ENCODE results near the gene ZCRB1.

ZCRB1 gene

DNA sequence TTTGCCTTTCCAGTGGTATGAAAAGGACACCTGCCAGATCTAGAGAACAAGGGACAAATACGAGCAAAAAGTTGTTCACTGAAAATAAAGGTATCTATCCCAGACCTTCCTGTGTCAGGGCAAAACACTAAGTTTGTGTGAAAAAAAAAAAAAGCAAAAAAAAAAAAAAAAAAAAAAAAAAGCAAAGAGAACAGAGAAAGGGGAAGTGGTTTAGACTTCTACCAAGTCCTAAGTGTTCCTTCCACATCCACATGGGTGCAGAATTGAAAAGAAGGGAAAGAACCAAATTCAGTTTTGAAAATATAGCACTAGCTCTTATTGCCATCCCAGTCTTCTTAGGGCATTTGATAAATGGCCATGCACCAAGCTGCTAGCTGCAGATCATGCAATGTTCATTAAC, 41.7 kb downstream of the ZCRB1 start:
- Histone ChIP-seq H3K4me3 (replicated peaks; ENCODE audit: insufficient read depth, low read length) (no peak overlapping the region), H3K27ac (replicated peaks) (no peak overlapping the region), H3K27me3 (ENCODE audit: insufficient read depth, poor library complexity, severe bottlenecking) (no peaks in the 10 kb centered on the region)
- no peak for TF ChIP-seq GABPA (IDR thresholded peaks at IDR 0.05; ENCODE audit: low read depth)
- TF ChIP-seq POLR2AphosphoS5 (IDR thresholded peaks at IDR 0.05; ENCODE audit: low read depth) = no peak
- TF ChIP-seq SPI1 (IDR thresholded peaks at IDR 0.05; ENCODE audit: borderline replicate concordance, low read depth) = peak; percentile 95
- TF ChIP-seq, protein P1, sequence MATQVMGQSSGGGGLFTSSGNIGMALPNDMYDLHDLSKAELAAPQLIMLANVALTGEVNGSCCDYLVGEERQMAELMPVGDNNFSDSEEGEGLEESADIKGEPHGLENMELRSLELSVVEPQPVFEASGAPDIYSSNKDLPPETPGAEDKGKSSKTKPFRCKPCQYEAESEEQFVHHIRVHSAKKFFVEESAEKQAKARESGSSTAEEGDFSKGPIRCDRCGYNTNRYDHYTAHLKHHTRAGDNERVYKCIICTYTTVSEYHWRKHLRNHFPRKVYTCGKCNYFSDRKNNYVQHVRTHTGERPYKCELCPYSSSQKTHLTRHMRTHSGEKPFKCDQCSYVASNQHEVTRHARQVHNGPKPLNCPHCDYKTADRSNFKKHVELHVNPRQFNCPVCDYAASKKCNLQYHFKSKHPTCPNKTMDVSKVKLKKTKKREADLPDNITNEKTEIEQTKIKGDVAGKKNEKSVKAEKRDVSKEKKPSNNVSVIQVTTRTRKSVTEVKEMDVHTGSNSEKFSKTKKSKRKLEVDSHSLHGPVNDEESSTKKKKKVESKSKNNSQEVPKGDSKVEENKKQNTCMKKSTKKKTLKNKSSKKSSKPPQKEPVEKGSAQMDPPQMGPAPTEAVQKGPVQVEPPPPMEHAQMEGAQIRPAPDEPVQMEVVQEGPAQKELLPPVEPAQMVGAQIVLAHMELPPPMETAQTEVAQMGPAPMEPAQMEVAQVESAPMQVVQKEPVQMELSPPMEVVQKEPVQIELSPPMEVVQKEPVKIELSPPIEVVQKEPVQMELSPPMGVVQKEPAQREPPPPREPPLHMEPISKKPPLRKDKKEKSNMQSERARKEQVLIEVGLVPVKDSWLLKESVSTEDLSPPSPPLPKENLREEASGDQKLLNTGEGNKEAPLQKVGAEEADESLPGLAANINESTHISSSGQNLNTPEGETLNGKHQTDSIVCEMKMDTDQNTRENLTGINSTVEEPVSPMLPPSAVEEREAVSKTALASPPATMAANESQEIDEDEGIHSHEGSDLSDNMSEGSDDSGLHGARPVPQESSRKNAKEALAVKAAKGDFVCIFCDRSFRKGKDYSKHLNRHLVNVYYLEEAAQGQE (IDR thresholded peaks at IDR 0.05; ENCODE audit: insufficient replicate concordance, low read depth) = no peak
- TF ChIP-seq, protein P2, sequence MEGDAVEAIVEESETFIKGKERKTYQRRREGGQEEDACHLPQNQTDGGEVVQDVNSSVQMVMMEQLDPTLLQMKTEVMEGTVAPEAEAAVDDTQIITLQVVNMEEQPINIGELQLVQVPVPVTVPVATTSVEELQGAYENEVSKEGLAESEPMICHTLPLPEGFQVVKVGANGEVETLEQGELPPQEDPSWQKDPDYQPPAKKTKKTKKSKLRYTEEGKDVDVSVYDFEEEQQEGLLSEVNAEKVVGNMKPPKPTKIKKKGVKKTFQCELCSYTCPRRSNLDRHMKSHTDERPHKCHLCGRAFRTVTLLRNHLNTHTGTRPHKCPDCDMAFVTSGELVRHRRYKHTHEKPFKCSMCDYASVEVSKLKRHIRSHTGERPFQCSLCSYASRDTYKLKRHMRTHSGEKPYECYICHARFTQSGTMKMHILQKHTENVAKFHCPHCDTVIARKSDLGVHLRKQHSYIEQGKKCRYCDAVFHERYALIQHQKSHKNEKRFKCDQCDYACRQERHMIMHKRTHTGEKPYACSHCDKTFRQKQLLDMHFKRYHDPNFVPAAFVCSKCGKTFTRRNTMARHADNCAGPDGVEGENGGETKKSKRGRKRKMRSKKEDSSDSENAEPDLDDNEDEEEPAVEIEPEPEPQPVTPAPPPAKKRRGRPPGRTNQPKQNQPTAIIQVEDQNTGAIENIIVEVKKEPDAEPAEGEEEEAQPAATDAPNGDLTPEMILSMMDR (IDR thresholded peaks at IDR 0.05; ENCODE audit: insufficient read depth, low read length) = no peak
- peak in 1 of 2 experiments; percentile 17 for DNase-seq (ENCODE audit: low read depth in 1 of 2, low spot score in 1 of 2)

DNA sequence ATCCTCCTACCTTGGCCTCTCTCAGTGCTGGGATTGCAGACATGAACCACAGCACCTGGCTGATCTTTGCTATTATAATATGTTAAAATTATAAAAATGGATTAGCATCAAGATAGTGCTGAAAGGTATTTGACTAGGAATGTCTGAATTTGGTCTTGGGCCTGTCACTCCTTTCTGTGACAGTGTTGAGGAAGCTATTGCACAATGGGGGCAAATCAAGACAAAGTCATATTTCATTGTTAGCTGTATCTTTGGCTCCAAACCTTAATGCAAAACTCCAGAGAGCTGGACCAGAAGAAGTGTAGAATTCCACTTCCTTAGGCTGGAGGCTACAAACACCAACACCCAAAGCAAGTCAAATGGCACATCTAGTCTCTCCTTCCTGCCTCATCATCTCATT, 42.2 kb downstream of the ZCRB1 start:
- Histone ChIP-seq H3K4me3 (replicated peaks; ENCODE audit: insufficient read depth, low read length) (no peak overlapping the region), H3K27ac (replicated peaks) (no peak overlapping the region), H3K27me3 (ENCODE audit: insufficient read depth, poor library complexity, severe bottlenecking) (no peaks in the 10 kb centered on the region)
- DNase-seq (ENCODE audit: low read depth in 1 of 2, low spot score in 1 of 2) = peak in 1 of 2 experiments; percentile 27
- TF ChIP-seq POLR2AphosphoS5 (IDR thresholded peaks at IDR 0.05; ENCODE audit: low read depth) (no peak), SPI1 (IDR thresholded peaks at IDR 0.05; ENCODE audit: borderline replicate concordance, low read depth) (no peak), GABPA (IDR thresholded peaks at IDR 0.05; ENCODE audit: low read depth) (no peak)
- TF ChIP-seq, protein P2 (IDR thresholded peaks at IDR 0.05; ENCODE audit: insufficient read depth, low read length) = no peak
- TF ChIP-seq, protein P1 (IDR thresholded peaks at IDR 0.05; ENCODE audit: insufficient replicate concordance, low read depth) = no peak

DNA sequence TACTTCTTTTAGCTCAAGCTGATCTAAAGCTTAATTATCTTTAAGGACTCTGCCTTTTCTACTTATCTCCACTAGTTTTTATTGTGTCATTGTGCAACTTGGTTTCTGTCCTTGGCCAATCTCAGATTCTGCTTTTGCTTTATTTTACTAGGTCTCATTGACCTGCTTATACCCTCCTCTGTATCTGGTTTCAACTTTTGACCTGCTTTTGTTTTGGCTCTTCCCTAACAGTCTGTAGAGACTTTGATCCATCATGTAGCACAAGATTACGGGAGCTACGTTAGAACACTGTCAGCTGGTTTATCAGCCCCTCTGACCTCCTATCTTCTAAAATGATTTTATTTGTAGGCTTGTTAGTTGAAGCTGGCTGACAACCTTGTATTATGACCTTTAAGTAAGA, 43.6 kb downstream of the ZCRB1 start:
- TF ChIP-seq SPI1 (IDR thresholded peaks at IDR 0.05; ENCODE audit: borderline replicate concordance, low read depth) = no peak

DNA sequence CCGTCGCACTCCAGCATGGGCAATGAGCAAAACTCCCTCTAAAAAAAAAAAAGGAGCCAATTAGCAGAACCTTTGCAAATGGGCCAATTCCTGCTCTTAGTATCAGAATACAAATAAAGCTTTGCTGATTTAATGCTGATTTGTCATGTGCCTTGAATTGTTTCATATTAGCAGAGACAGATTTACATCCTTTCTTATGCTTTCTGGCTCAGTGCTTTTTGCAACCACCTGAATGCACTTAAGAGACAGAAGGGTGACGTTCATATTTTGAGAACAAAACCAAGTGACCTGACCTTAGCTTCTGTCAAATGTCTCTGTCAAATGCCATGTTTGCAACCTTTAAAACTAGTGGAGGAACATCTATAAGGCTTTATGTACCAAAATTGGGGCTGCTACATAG, 44.0 kb downstream of the ZCRB1 start:
- TF ChIP-seq GABPA (IDR thresholded peaks at IDR 0.05; ENCODE audit: low read depth) = no peak
- TF ChIP-seq, protein P2 (IDR thresholded peaks at IDR 0.05; ENCODE audit: insufficient read depth, low read length) = no peak
- TF ChIP-seq, protein P1 (IDR thresholded peaks at IDR 0.05; ENCODE audit: insufficient replicate concordance, low read depth) = no peak
- no peak for TF ChIP-seq POLR2AphosphoS5 (IDR thresholded peaks at IDR 0.05; ENCODE audit: low read depth)
- no peak for TF ChIP-seq SPI1 (IDR thresholded peaks at IDR 0.05; ENCODE audit: borderline replicate concordance, low read depth)
- no peak for DNase-seq (ENCODE audit: low read depth in 1 of 2, low spot score in 1 of 2)
- no peak overlapping the region for H3K4me3 ChIP-seq (replicated peaks; ENCODE audit: insufficient read depth, low read length)
- H3K27ac ChIP-seq (replicated peaks) = no peak overlapping the region
- H3K27me3 ChIP-seq (ENCODE audit: insufficient read depth, poor library complexity, severe bottlenecking) = no peaks in the 10 kb centered on the region

More for the DNA sequence above, 43.6 kb downstream of the ZCRB1 start:
- no peak for DNase-seq (ENCODE audit: low read depth in 1 of 2, low spot score in 1 of 2)
- no peak overlapping the region for H3K27ac ChIP-seq (replicated peaks)
- H3K4me3 ChIP-seq (replicated peaks; ENCODE audit: insufficient read depth, low read length) = no peak overlapping the region
- no peaks in the 10 kb centered on the region for H3K27me3 ChIP-seq (ENCODE audit: insufficient read depth, poor library complexity, severe bottlenecking)
